GM23338 (cell line): ENCODE measurements around the gene GAA. TPM values are rescaled to one million over a fixed set of nuclear protein-coding genes. Genes with fewer than 3 reads are reported as not detected.

Experiments used
- EZH2phosphoT487 ChIP-seq: fragments of 200-600 bp; sonication (generic); IDR thresholded peaks from one replicate; pipeline ENCODE4 v1.8.1; 2018; ENCODE audit warnings: antibody characterized with exemption; ENCODE audit not compliant: unreplicated experiment
- JUNB ChIP-seq: IDR thresholded peaks from one replicate; pipeline ENCODE4 v1.6.1; 2016; ENCODE audit warnings: antibody characterized with exemption; ENCODE audit not compliant: unreplicated experiment
- NANOG ChIP-seq: IDR thresholded peaks from 2 replicates; pipeline ENCODE4 v1.6.1; 2016; ENCODE audit warnings: antibody characterized with exemption, borderline replicate concordance
- STAT1 ChIP-seq: IDR thresholded peaks from one replicate; pipeline ENCODE4 v1.6.1; 2016; ENCODE audit warnings: antibody characterized with exemption; ENCODE audit not compliant: unreplicated experiment
- ZNF331 ChIP-seq: fragments of 250-450 bp; sonication (Bioruptor Pico); IDR thresholded peaks from 2 replicates; pipeline ENCODE4 v1.5.0; 2020; ENCODE audit warnings: low read depth, mild to moderate bottlenecking, moderate library complexity
- polyA plus RNA-seq: library from polyadenylated mRNA; unstranded; fragments of >200 nt; fragmentation: Nextera tagmentation; extraction: Ambion mirVana; gene quantifications from 2 replicates; pipeline ENCODE4 v1.2.1, GENCODE V29; 2016
- total RNA-seq: library from RNA; depleted of rRNA; stranded (reverse); fragments of >200 nt; shearing (Covaris generic); gene quantifications from 2 replicates; pipeline ENCODE4 v1.2.3, GENCODE V29; 2014
- TF ChIP-seq, protein P1 (sequence below): IDR thresholded peaks from one replicate; pipeline ENCODE4 v1.6.1; 2018; ENCODE audit warnings: antibody characterized with exemption; ENCODE audit not compliant: unreplicated experiment
- TF ChIP-seq, protein P2 (sequence below): fragments of 250-450 bp; sonication (Bioruptor Pico); IDR thresholded peaks from 2 replicates; pipeline ENCODE4 v1.5.0; 2020; ENCODE audit warnings: mild to moderate bottlenecking, moderate library complexity

GAA gene
- total and polyA plus RNA-seq, 2 experiments from 2014 or later = 72.5 to 98.1 TPM

DNA sequence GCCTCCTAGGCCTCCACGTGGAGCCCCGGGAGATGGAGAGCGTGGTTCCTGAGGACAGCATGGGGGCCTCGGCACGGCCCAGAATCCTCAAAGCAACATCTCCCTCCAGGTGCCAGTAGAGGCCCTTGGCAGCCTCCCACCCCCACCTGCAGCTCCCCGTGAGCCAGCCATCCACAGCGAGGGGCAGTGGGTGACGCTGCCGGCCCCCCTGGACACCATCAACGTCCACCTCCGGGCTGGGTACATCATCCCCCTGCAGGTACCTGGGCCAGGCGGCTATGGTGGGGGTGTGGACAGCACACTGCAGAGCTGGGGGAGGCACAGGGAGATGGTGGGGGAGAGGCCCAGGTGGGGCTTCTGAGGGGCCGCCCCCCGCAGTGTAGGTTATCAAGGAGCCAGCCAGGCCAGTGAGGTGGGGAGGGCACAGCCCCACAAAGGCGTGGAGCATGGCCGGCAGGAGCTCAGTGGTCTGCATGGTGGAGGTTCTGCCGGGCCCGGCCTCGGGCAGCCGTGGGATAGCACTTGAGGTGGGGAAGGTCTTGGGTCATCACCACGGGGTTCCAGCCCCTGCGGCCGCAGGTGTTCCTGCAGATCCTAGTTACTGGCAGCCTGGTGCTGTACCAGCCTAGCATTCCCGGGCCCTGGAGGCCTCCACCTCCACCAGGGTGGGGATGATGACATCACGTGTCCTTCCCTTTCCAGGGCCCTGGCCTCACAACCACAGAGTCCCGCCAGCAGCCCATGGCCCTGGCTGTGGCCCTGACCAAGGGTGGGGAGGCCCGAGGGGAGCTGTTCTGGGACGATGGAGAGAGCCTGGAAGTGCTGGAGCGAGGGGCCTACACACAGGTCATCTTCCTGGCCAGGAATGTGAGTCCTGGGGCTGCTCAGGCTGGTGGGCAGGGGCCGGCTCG, 16.4 kb downstream of the GAA start (continued):
- TF ChIP-seq, protein P1, sequence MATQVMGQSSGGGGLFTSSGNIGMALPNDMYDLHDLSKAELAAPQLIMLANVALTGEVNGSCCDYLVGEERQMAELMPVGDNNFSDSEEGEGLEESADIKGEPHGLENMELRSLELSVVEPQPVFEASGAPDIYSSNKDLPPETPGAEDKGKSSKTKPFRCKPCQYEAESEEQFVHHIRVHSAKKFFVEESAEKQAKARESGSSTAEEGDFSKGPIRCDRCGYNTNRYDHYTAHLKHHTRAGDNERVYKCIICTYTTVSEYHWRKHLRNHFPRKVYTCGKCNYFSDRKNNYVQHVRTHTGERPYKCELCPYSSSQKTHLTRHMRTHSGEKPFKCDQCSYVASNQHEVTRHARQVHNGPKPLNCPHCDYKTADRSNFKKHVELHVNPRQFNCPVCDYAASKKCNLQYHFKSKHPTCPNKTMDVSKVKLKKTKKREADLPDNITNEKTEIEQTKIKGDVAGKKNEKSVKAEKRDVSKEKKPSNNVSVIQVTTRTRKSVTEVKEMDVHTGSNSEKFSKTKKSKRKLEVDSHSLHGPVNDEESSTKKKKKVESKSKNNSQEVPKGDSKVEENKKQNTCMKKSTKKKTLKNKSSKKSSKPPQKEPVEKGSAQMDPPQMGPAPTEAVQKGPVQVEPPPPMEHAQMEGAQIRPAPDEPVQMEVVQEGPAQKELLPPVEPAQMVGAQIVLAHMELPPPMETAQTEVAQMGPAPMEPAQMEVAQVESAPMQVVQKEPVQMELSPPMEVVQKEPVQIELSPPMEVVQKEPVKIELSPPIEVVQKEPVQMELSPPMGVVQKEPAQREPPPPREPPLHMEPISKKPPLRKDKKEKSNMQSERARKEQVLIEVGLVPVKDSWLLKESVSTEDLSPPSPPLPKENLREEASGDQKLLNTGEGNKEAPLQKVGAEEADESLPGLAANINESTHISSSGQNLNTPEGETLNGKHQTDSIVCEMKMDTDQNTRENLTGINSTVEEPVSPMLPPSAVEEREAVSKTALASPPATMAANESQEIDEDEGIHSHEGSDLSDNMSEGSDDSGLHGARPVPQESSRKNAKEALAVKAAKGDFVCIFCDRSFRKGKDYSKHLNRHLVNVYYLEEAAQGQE = no peak
- TF ChIP-seq STAT1 (no peak), EZH2phosphoT487 (no peak), JUNB (no peak), NANOG (no peak), ZNF331 (CRISPR knock-in tag) (no peak)
- TF ChIP-seq, protein P2, sequence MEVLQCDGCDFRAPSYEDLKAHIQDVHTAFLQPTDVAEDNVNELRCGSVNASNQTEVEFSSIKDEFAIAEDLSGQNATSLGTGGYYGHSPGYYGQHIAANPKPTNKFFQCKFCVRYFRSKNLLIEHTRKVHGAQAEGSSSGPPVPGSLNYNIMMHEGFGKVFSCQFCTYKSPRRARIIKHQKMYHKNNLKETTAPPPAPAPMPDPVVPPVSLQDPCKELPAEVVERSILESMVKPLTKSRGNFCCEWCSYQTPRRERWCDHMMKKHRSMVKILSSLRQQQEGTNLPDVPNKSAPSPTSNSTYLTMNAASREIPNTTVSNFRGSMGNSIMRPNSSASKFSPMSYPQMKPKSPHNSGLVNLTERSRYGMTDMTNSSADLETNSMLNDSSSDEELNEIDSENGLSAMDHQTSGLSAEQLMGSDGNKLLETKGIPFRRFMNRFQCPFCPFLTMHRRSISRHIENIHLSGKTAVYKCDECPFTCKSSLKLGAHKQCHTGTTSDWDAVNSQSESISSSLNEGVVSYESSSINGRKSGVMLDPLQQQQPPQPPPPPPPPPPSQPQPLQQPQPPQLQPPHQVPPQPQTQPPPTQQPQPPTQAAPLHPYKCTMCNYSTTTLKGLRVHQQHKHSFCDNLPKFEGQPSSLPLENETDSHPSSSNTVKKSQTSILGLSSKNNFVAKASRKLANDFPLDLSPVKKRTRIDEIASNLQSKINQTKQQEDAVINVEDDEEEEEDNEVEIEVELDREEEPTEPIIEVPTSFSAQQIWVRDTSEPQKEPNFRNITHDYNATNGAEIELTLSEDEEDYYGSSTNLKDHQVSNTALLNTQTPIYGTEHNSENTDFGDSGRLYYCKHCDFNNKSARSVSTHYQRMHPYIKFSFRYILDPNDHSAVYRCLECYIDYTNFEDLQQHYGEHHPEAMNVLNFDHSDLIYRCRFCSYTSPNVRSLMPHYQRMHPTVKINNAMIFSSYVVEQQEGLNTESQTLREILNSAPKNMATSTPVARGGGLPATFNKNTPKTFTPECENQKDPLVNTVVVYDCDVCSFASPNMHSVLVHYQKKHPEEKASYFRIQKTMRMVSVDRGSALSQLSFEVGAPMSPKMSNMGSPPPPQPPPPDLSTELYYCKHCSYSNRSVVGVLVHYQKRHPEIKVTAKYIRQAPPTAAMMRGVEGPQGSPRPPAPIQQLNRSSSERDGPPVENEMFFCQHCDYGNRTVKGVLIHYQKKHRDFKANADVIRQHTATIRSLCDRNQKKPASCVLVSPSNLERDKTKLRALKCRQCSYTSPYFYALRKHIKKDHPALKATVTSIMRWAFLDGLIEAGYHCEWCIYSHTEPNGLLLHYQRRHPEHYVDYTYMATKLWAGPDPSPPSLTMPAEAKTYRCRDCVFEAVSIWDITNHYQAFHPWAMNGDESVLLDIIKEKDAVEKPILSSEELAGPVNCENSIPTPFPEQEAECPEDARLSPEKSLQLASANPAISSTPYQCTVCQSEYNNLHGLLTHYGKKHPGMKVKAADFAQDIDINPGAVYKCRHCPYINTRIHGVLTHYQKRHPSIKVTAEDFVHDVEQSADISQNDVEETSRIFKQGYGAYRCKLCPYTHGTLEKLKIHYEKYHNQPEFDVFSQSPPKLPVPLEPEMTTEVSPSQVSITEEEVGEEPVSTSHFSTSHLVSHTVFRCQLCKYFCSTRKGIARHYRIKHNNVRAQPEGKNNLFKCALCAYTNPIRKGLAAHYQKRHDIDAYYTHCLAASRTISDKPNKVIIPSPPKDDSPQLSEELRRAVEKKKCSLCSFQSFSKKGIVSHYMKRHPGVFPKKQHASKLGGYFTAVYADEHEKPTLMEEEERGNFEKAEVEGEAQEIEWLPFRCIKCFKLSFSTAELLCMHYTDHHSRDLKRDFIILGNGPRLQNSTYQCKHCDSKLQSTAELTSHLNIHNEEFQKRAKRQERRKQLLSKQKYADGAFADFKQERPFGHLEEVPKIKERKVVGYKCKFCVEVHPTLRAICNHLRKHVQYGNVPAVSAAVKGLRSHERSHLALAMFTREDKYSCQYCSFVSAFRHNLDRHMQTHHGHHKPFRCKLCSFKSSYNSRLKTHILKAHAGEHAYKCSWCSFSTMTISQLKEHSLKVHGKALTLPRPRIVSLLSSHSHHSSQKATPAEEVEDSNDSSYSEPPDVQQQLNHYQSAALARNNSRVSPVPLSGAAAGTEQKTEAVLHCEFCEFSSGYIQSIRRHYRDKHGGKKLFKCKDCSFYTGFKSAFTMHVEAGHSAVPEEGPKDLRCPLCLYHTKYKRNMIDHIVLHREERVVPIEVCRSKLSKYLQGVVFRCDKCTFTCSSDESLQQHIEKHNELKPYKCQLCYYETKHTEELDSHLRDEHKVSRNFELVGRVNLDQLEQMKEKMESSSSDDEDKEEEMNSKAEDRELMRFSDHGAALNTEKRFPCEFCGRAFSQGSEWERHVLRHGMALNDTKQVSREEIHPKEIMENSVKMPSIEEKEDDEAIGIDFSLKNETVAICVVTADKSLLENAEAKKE (CRISPR knock-in tag) = no peak
